HCT116 (cell line): ENCODE measurements around the gene IDH3G. TPM values are rescaled to one million over a fixed set of nuclear protein-coding genes. Genes with fewer than 3 reads are reported as not detected.

Source experiments
- ATAC-seq: fragments of 200-7000 bp; cut with Tn5 transposase; 2 replicates; pipeline ENCODE4 v1.9.1; 2020; ENCODE audit warnings: mild to moderate bottlenecking, moderate library complexity
- BruUV-seq: library from RNA; stranded (reverse); fragments of 400-500 nt; replicated peaks from 2 replicates; lab custom pipeline; 2021; lab: Mats Ljungman, UMichigan
- CTCF ChIA-PET: fragments of 300-600 bp; sonication (Branson Sonifier 250); formaldehyde crosslinking; loops from one replicate; lab custom pipeline; 2021; ENCODE audit warnings: antibody characterized with exemption; lab: Charles Lee
- POLR2A ChIA-PET: fragments of 300-600, 350-600 bp; sonication (Branson Sonifier 250); formaldehyde crosslinking; loops from one replicate; lab custom pipeline; 2021; ENCODE audit warnings: antibody characterized with exemption; lab: Charles Lee
- RAD21 ChIA-PET, 2 experiments: fragments of 300-600 bp; sonication (Branson Sonifier 250); formaldehyde crosslinking; loops; one replicate each; lab custom pipeline; 2023; ENCODE audit warnings: low total read pairs in 2 of 2; ENCODE audit not compliant: uncharacterized antibody in 2 of 2, unreplicated experiment in 2 of 2, low non-redundant PET in 1 of 2; lab: Charles Lee
- DNase-seq: peaks from one replicate; pipeline ENCODE4 v3.0.0-alpha.2; 2010; ENCODE audit warnings: low read depth, low spot score
- H2AFZ ChIP-seq: fragments of 200-600 bp; shearing (Covaris generic), sonication (generic); 2 replicates; pipeline ENCODE4 v1.6.1; 2017; ENCODE audit warnings: low read depth, mixed run types, mixed read lengths, antibody characterized with exemption, low read length; ENCODE audit not compliant: poor library complexity, severe bottlenecking
- H3K27ac ChIP-seq: 2 replicates; pipeline ENCODE4 v1.5.1; 2012; ENCODE audit warnings: low read depth, low read length
- H3K27me3 ChIP-seq: fragments of 200-600 bp; sonication (generic); 2 replicates; pipeline ENCODE4 v1.6.1; 2016; ENCODE audit warnings: mixed run types, low read length, mixed read lengths; ENCODE audit not compliant: insufficient read depth
- H3K36me3 ChIP-seq, 2 experiments: fragments of 200-500 bp in 1 of 2; fragments of 200-600 bp in 1 of 2; sonication (Bioruptor generic) in 1 of 2; sonication (generic) in 1 of 2; 2 replicates each; pipeline versions ENCODE4 v1.5.1 to v1.6.1; 2014 to 2016; ENCODE audit warnings: low read length in 2 of 2, inconsistent platforms in 1 of 2, mixed read lengths in 1 of 2, mixed run types in 1 of 2; ENCODE audit not compliant: insufficient read depth in 2 of 2, control insufficient read depth in 1 of 2
- H3K4me1 ChIP-seq, 2 experiments: fragments of 200-600 bp in 1 of 2; sonication (generic) in 1 of 2; 2 replicates each; pipeline versions ENCODE4 v1.5.1 to v1.6.1; 2012 to 2017; ENCODE audit warnings: low read length in 2 of 2, inconsistent platforms in 1 of 2, mild to moderate bottlenecking in 1 of 2, mixed read lengths in 1 of 2, mixed run types in 1 of 2, moderate library complexity in 1 of 2; ENCODE audit not compliant: insufficient read depth in 2 of 2, control insufficient read depth in 1 of 2
- H3K4me2 ChIP-seq: fragments of 200-600 bp; sonication (generic); 2 replicates; pipeline ENCODE4 v1.6.1; 2017; ENCODE audit warnings: mixed run types, low read length, mixed read lengths
- H3K4me3 ChIP-seq, 2 experiments: fragments of 200-600 bp in 1 of 2; sonication (generic) in 1 of 2; replicated peaks in 1 of 2; 2 replicates each; pipeline ENCODE4 v1.5.1; 2011 to 2016; ENCODE audit warnings: low read length in 2 of 2, control low read depth in 1 of 2, low read depth in 1 of 2, mild to moderate bottlenecking in 1 of 2, mixed read lengths in 1 of 2, mixed run types in 1 of 2
- H3K79me2 ChIP-seq: fragments of 200-600 bp; sonication (generic); 2 replicates; pipeline ENCODE4 v1.6.1; 2017; ENCODE audit warnings: mild to moderate bottlenecking, mixed run types, low read length, moderate library complexity, mixed read lengths; ENCODE audit not compliant: insufficient read depth
- H3K9ac ChIP-seq: fragments of 200-600 bp; sonication (generic); 2 replicates; pipeline ENCODE4 v1.6.1; 2016; ENCODE audit warnings: low read length, mixed read lengths
- H3K9me2 ChIP-seq: fragments of 200-600 bp; sonication (generic), shearing (Covaris generic); 2 replicates; pipeline ENCODE4 v1.6.1; 2017; ENCODE audit warnings: mixed run types, mild to moderate bottlenecking, moderate library complexity; ENCODE audit not compliant: insufficient read depth
- H3K9me3 ChIP-seq, 2 experiments: fragments of 200-500 bp in 1 of 2; fragments of 200-600 bp in 1 of 2; sonication (Bioruptor generic) in 1 of 2; sonication (generic) in 1 of 2; 2 replicates each; pipeline ENCODE4 v1.6.1; 2014 to 2017; ENCODE audit warnings: low read length in 2 of 2, mixed read lengths in 2 of 2, inconsistent platforms in 1 of 2, low read depth in 1 of 2, mild to moderate bottlenecking in 1 of 2, mixed run types in 1 of 2, moderate library complexity in 1 of 2; ENCODE audit not compliant: control insufficient read depth in 1 of 2, insufficient read depth in 1 of 2
- H4K20me1 ChIP-seq: fragments of 200-600 bp; sonication (generic), shearing (Covaris generic); 2 replicates; pipeline ENCODE4 v1.6.1; 2017; ENCODE audit warnings: mixed run types, mild to moderate bottlenecking, moderate library complexity; ENCODE audit not compliant: insufficient read depth
- CBX3 ChIP-seq: IDR thresholded peaks from 2 replicates; pipeline ENCODE4 v1.6.1; 2012; ENCODE audit warnings: low read depth
- CTCF ChIP-seq, 3 experiments: fragments of 200-600 bp in 1 of 3; sonication (generic) in 1 of 3; IDR thresholded peaks in 2 of 3; conservative IDR thresholded peaks in 1 of 3; 2 replicates each; pipeline ENCODE4 v1.5.1; 2012 to 2017; ENCODE audit warnings: low read depth in 2 of 3, low read length in 2 of 3, antibody characterized with exemption in 1 of 3, borderline replicate concordance in 1 of 3, control low read depth in 1 of 3, mild to moderate bottlenecking in 1 of 3, mixed read lengths in 1 of 3, mixed run types in 1 of 3, moderate library complexity in 1 of 3; ENCODE audit not compliant: insufficient read depth in 1 of 3
- EGR1 ChIP-seq: IDR thresholded peaks from 2 replicates; pipeline ENCODE4 v1.6.1; 2012; ENCODE audit warnings: low read depth
- EZH2 ChIP-seq: fragments of 200-600 bp; sonication (generic); IDR thresholded peaks from 2 replicates; pipeline ENCODE4 v1.6.1; 2017; ENCODE audit warnings: antibody characterized with exemption, mixed run types
- FOSL1 ChIP-seq: IDR thresholded peaks from 2 replicates; pipeline ENCODE4 v1.6.1; 2012; ENCODE audit warnings: low read depth
- MAX ChIP-seq: IDR thresholded peaks from 2 replicates; pipeline ENCODE4 v1.6.1; 2012
- POLR2A ChIP-seq: IDR thresholded peaks from 2 replicates; pipeline ENCODE4 v1.7.0; 2011; ENCODE audit warnings: borderline replicate concordance; ENCODE audit not compliant: insufficient read depth, insufficient read length; ENCODE audit errors: extremely low read depth
- POLR2AphosphoS5 ChIP-seq: IDR thresholded peaks from 2 replicates; pipeline ENCODE4 v1.6.1; 2011; ENCODE audit warnings: mild to moderate bottlenecking, low read depth, low read length, moderate library complexity
- RAD21 ChIP-seq: IDR thresholded peaks from 2 replicates; pipeline ENCODE4 v1.6.1; 2012; ENCODE audit warnings: low read depth, mild to moderate bottlenecking
- REST ChIP-seq: IDR thresholded peaks from 2 replicates; pipeline ENCODE4 v1.6.1; 2012; ENCODE audit warnings: low read depth
- SIN3A ChIP-seq: IDR thresholded peaks from 2 replicates; pipeline ENCODE4 v1.6.1; 2012; ENCODE audit warnings: low read depth
- SP1 ChIP-seq: IDR thresholded peaks from 2 replicates; pipeline ENCODE4 v1.6.1; 2012; ENCODE audit warnings: low read depth
- YY1 ChIP-seq: IDR thresholded peaks from 2 replicates; pipeline ENCODE4 v1.6.1; 2011; ENCODE audit warnings: low read length, low read depth, moderate library complexity, mild to moderate bottlenecking; ENCODE audit not compliant: insufficient replicate concordance; ENCODE audit errors: extremely low read depth
- ZFX ChIP-seq: fragments of 450-650 bp; IDR thresholded peaks from 2 replicates; pipeline ENCODE4 v1.6.1; 2017
- ZNF274 ChIP-seq: fragments of 200-500 bp; sonication (Bioruptor generic); IDR thresholded peaks from 2 replicates; pipeline ENCODE4 v1.6.1; 2014; ENCODE audit warnings: mild to moderate bottlenecking, low read depth, low read length, inconsistent platforms
- intact Hi-C: fragments of 100-400 bp; cut with micrococcal nuclease; formaldehyde crosslinking; loops from 2 replicates; pipeline ENCODE4 v1.10.0; 2022
- total RNA-seq: library from RNA; stranded (reverse); gene quantifications from one replicate; pipeline ENCODE4 v1.2.1, GENCODE V29; 2021; ENCODE audit not compliant: unreplicated experiment

The IDH3G gene
- total RNA-seq, 1 experiment from 2014 or later, result 49.7 TPM

- Histone ChIP-seq H3K36me3 (no peaks in the 10 kb centered on the region), H3K9me2 (no peaks in the 10 kb centered on the region), H4K20me1 (no peaks in the 10 kb centered on the region), H3K27ac (no peak overlapping the region), H3K4me3 (no peak overlapping the region), H3K9ac (no peak overlapping the region), H3K79me2 (no peaks in the 10 kb centered on the region), H3K27me3 (no peaks in the 10 kb centered on the region), H3K4me2 (no peak overlapping the region), H2AFZ (no peak overlapping the region), H3K9me3 (no peaks in the 10 kb centered on the region), H3K4me1 (peaks cover 0 to 9% of the 10 kb centered on the region in 2 experiments; a peak in 2 of 4 replicates)
- POLR2A ChIA-PET, result no interaction called here
- no peak for TF ChIP-seq EGR1
- no peak for TF ChIP-seq POLR2AphosphoS5
- TF ChIP-seq CTCF (IDR thresholded peaks at IDR 0.05 in 2 of 3, conservative IDR thresholded peaks at IDR 0.05 in 1 of 3; ENCODE audit: borderline replicate concordance in 1 of 3, insufficient read depth in 1 of 3, low read depth in 2 of 3, low read length in 2 of 3), result no peak
- no peak for TF ChIP-seq YY1
- no peak for TF ChIP-seq FOSL1
- no peak for TF ChIP-seq POLR2A
- no peak for TF ChIP-seq SIN3A
- no peak for TF ChIP-seq RAD21
- ATAC-seq, result no peak
- DNase-seq, result no peak
- BruUV-seq, result no TSS peak
- RAD21 ChIA-PET, result no interaction called here
- intact Hi-C loops, result no loop called here
- CTCF ChIA-PET, result no interaction called here
These were observed 26.9 kb upstream of the IDH3G start for GRCh38 chrX:153821066-153821465.

GRCh38 chrX:153820601-153821000 is 26.4 kb upstream of the IDH3G start:
- Histone ChIP-seq H2AFZ (no peak overlapping the region), H3K9me3 (no peaks in the 10 kb centered on the region), H3K4me2 (no peak overlapping the region), H3K27ac (no peak overlapping the region), H3K9ac (no peak overlapping the region), H3K4me1 (peaks cover 0 to 9% of the 10 kb centered on the region in 2 experiments; a peak in 2 of 4 replicates), H3K4me3 (no peak overlapping the region), H3K9me2 (no peaks in the 10 kb centered on the region), H4K20me1 (no peaks in the 10 kb centered on the region), H3K79me2 (no peaks in the 10 kb centered on the region), H3K36me3 (no peaks in the 10 kb centered on the region), H3K27me3 (no peaks in the 10 kb centered on the region)
- POLR2A ChIA-PET, result no interaction called here
- RAD21 ChIA-PET, result no interaction called here
- CTCF ChIA-PET, result no interaction called here
- DNase-seq (no peak), ATAC-seq (no peak)
- intact Hi-C loops, result no loop called here
- no TSS peak for BruUV-seq
- TF ChIP-seq SP1, result no peak
- no peak for TF ChIP-seq CBX3
- no peak for TF ChIP-seq REST
- TF ChIP-seq EGR1, result no peak
- TF ChIP-seq MAX, result no peak
- TF ChIP-seq EZH2, result no peak
- no peak for TF ChIP-seq ZFX
- no peak for TF ChIP-seq ZNF274
